ENCODE data around the gene BOC. TPM values are rescaled to one million over a fixed set of nuclear protein-coding genes. Genes with fewer than 3 reads are reported as not detected.
A peak's percentile ranks its signal among the peaks of the same experiment; 100 is the strongest.

BOC gene
- total and polyA plus RNA-seq, 12 donors = 2.1 to 13.9 (median 4.9) TPM

DNA sequence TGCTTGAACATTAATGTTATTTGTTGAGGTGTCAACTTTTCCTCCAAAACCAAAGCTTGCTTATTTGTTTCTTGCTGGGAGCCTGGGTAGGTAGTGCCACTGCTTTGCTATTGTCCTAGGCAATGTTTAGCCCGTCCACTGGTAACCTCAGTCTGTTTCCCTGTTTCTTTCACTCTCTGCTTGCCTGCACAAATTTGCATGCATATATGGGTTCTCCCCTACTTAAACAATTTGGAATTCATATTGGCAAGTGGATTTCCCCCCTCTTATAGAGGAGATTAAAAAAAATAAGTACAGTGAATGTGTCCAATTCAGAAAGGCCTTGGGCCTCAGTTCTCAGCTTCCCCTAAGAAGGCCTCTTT, 45.0 kb upstream of the BOC start:
- H3K36me3 ChIP-seq = no peaks in the 10 kb centered on the region
- peak in 1 of 8 donors; percentile 29 for ATAC-seq

DNA sequence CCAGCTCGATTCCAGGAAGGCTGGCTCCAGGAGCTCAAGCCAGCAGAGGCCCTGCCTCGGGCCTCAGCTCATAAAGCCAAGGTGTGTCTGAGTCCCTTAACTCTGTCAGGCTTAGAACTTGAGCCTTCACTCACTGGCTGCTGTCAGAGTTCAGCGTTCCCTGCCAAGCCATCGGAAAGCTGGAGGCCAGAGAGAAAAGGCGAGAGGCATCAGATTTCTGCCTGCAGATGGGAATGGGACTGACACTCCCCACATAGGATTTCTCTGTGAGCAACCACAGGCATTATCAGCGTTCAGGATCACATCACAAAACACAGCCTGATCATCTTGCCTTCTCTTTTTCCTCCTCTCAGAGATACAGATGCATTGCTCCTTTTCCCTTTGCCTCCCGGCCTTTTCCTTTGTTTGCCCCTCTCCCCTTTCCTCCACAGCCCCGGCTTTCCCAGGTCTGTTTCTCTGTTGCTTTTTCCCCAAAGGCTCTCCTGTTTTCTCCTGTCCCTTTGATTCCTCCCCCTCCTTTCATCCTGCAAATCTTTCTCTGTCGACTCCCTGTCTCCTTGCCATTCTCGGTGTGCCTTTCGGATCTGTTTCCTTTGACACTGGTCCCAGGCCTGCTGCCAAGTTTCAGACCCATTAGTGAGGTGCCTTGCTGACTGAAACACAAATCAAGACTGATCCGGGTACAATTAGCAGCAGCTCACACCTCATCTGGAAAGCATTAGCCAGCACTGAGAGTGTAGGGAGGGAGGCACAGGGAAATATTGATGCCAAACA, 44.5 kb upstream of the BOC start:
- intact Hi-C loops (cut with DNase I) = no loop called here
- 15 to 21% methylated on average over 12 of the region's 12 CpGs for WGBS, 2 donors
- Histone ChIP-seq H3K27me3 (no peaks in the 10 kb centered on the region), H3K9me3 (no peaks in the 10 kb centered on the region), H3K36me3 (no peaks in the 10 kb centered on the region), H3K4me3 (no peak overlapping the region), H3K4me1 (peaks cover 0 to 17% (median 14%) of the 10 kb centered on the region in 9 donors), H3K27ac (peak overlapping the region in 9 of 10 donors; percentile 5 to 73 (median 62))
- DNase-seq = peak; percentile 31 to 34
- TF ChIP-seq, protein P1, sequence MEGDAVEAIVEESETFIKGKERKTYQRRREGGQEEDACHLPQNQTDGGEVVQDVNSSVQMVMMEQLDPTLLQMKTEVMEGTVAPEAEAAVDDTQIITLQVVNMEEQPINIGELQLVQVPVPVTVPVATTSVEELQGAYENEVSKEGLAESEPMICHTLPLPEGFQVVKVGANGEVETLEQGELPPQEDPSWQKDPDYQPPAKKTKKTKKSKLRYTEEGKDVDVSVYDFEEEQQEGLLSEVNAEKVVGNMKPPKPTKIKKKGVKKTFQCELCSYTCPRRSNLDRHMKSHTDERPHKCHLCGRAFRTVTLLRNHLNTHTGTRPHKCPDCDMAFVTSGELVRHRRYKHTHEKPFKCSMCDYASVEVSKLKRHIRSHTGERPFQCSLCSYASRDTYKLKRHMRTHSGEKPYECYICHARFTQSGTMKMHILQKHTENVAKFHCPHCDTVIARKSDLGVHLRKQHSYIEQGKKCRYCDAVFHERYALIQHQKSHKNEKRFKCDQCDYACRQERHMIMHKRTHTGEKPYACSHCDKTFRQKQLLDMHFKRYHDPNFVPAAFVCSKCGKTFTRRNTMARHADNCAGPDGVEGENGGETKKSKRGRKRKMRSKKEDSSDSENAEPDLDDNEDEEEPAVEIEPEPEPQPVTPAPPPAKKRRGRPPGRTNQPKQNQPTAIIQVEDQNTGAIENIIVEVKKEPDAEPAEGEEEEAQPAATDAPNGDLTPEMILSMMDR (IDR thresholded peaks at IDR 0.05) = no peak
- peak; percentile 55 to 92 (median 68) for ATAC-seq

More for the DNA sequence above, 45.0 kb upstream of the BOC start:
- DNase-seq = no peak
- Histone ChIP-seq H3K27ac (peak overlapping the region in 9 of 10 donors; percentile 5 to 73 (median 62)), H3K9me3 (no peaks in the 10 kb centered on the region), H3K4me3 (no peak overlapping the region), H3K4me1 (peaks cover 0 to 17% (median 14%) of the 10 kb centered on the region in 9 donors), H3K27me3 (no peaks in the 10 kb centered on the region)
- WGBS, 2 donors = 91 to 95% methylated on average over 1 of the region's 1 CpG
- intact Hi-C loops (cut with DNase I) = no loop called here
- TF ChIP-seq, protein P1 (IDR thresholded peaks at IDR 0.05) = no peak

DNA sequence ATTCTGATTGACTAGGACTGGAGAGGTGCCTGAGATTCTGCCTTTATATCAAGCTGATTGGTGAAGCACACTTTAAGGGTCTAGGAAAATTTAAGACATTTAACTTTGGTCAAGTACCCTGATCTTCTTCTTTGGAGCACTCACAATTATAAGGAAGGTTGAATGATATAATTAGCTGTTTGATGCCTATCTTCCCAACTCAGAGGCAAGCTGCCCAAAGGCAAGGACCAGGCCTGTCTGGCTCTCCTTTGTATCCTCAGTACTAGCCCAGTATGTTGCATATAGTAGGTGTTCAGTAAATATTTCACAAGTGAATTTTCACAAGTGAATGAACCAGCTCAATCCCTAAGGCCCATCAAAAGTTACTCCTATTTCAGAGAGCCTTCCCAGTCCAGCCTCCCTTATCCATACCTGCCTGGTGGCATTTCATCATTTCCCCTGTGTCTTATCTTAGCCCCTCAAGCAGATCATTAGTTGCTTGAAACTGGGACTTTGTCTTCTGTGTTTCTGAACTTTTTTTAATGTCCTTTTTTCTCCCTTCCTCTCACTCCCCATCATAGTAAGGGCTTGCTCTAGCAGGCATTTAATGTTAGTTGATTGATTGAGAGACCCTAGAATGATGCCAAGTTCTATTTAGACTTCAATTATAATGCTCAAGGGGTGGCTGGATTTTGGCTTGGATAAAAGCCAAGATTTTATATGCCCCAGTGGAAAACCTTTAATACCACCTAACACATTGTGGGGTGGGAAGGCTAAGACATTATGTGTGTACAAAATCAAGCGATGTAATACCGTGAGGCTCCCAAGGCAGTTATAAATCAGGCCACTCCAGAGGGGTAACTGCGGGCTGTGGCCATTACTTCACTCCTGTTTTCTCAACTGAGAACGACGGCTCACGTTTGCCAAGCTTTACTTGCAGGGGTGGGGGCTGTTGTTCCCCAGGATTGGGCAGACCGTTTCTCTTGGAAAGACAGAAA, 43.2 kb upstream of the BOC start:
- Histone ChIP-seq H3K9me3 (no peaks in the 10 kb centered on the region), H3K27ac (no peak overlapping the region), H3K4me1 (peaks cover 0 to 17% (median 14%) of the 10 kb centered on the region in 9 donors), H3K4me3 (no peak overlapping the region), H3K36me3 (no peaks in the 10 kb centered on the region), H3K27me3 (no peaks in the 10 kb centered on the region)
- TF ChIP-seq, protein P1 (IDR thresholded peaks at IDR 0.05) = no peak
- intact Hi-C loops (cut with DNase I) = no loop called here
- WGBS, 2 donors = 75% methylated on average over 7 of the region's 7 CpGs
- DNase-seq (no peak), ATAC-seq (no peak)

DNA sequence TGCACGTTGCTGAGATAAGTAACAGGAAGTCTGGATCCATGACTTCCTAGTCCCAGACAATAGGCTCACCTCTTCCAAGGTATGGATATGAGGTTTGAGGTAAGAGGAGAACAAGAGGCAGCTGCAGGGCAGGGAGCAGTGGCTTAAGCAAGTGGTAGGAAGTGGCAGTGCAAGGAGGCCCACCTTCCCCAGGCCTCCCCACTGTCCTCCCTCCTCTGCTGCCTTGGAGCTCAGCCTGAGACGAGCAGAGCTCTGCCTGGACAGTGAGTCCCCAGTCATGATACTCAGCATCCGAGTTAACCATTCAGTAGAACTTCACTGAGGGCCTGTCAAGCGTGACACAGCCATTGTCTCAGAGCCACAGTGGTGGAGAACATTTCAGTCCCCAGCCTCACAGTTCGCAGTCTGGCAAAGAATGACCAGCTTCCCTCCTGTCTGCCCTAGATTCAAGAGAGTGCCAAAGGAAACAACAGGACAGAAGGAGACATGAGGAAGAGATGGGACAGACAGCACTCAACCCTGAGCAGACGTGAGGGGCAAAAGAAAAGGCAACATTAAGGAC, 41.4 kb upstream of the BOC start:
- H3K27ac ChIP-seq = no peak overlapping the region
- WGBS, 2 donors = 74 to 81% methylated on average over 6 of the region's 6 CpGs
- no peaks in the 10 kb centered on the region for H3K27me3 ChIP-seq
- TF ChIP-seq, protein P1 (IDR thresholded peaks at IDR 0.05) = no peak
- H3K4me3 ChIP-seq = no peak overlapping the region
- H3K9me3 ChIP-seq = no peaks in the 10 kb centered on the region
- peaks cover 0 to 17% (median 14%) of the 10 kb centered on the region in 9 donors for H3K4me1 ChIP-seq
- ATAC-seq (no peak), DNase-seq (no peak)
- no peaks in the 10 kb centered on the region for H3K36me3 ChIP-seq
- intact Hi-C loops (cut with DNase I) = no loop called here
